Activated naive CD8-positive, alpha-beta T cell treated with anti-CD3 and anti-CD28 coated beads for 36 hours (primary cell): ENCODE measurements around the gene CDK5RAP1. TPM values are rescaled to one million over a fixed set of nuclear protein-coding genes. Genes with fewer than 3 reads are reported as not detected.
A peak's percentile ranks its signal among the peaks of the same experiment; 100 is the strongest.
"Not testable (repeated sequence)": the region's sequence is repeated elsewhere in the genome, so short reads cannot be mapped to it uniquely, and the experiment has no call there.

Experiments used
- DNase-seq: peaks from one replicate; pipeline ENCODE4 v3.0.0; 2021
- H3K27ac Mint-ChIP-seq: one replicate; pipeline ENCODE4 v1.8.0; 2022; ENCODE audit warnings: mild to moderate bottlenecking, moderate library complexity, mixed read lengths
- H3K27me3 Mint-ChIP-seq: one replicate; pipeline ENCODE4 v1.8.0; 2022; ENCODE audit warnings: mild to moderate bottlenecking, mixed read lengths
- H3K36me3 Mint-ChIP-seq: one replicate; pipeline ENCODE4 v1.8.0; 2021; ENCODE audit warnings: mild to moderate bottlenecking, mixed read lengths
- H3K4me1 Mint-ChIP-seq: one replicate; pipeline ENCODE4 v1.8.0; 2021; ENCODE audit warnings: mixed read lengths
- H3K4me3 Mint-ChIP-seq: one replicate; pipeline ENCODE4 v1.8.0; 2022; ENCODE audit warnings: mild to moderate bottlenecking, moderate library complexity, mixed read lengths
- H3K9me3 Mint-ChIP-seq: one replicate; pipeline ENCODE4 v1.8.0; 2022; ENCODE audit warnings: mixed read lengths
- total RNA-seq, 2 experiments: library from RNA; stranded (reverse); gene quantifications; one replicate each; pipeline ENCODE4 v1.2.3, GENCODE V29; 2021

The CDK5RAP1 gene, protein sequence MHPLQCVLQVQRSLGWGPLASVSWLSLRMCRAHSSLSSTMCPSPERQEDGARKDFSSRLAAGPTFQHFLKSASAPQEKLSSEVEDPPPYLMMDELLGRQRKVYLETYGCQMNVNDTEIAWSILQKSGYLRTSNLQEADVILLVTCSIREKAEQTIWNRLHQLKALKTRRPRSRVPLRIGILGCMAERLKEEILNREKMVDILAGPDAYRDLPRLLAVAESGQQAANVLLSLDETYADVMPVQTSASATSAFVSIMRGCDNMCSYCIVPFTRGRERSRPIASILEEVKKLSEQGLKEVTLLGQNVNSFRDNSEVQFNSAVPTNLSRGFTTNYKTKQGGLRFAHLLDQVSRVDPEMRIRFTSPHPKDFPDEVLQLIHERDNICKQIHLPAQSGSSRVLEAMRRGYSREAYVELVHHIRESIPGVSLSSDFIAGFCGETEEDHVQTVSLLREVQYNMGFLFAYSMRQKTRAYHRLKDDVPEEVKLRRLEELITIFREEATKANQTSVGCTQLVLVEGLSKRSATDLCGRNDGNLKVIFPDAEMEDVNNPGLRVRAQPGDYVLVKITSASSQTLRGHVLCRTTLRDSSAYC
- total RNA-seq, result 10 to 100 TPM; 41.0 to 42.3 TPM

DNA sequence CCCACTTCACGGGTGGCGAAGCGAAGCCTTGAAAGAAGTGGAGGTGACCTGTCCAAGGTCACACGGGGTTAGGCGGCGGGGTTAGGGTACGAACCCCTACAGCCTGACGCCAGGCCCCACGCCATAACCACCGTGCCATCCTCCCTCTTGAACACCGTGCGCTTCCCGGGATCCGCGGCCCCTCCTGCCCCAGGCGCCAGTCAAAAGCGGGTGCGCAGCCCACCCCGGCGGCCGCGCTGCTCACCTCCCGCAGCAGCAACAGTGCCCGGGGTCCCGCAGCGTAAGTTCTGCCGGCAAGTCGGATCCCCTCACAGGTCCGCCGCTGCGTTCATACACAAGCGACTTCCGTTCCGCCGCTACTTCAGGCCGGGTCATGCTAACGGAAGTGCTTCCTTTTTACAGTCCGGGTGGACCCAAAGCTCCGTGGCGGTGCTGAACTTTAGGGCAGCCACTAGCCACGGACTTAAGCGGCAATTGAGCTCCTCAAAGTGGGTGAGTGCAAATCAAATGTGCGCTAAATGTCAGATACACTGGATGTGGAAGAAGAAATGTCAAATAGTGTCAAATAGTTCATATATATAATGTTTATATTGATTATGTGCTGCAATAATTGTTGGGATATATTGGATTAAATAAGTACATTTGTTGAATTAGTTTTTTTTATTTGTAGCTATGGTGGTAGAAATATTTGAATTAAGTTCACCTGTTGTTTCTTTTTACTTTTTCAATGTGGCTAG is at the start of gene CDK5RAP1:
TSS of gene CDK5RAP1 (minus strand) at position 336 of the 737 bp plus-strand sequence. CDS start 4,455 bp downstream, outside the sequence.
- Mint-ChIP-seq H3K36me3 (peaks cover 2% of the 10 kb centered on the region), H3K27ac (peak within 1 kb of the TSS; percentile 89), H3K4me3 (peak within 1 kb of the TSS; percentile 95), H3K4me1 (peaks cover 45% of the 10 kb centered on the region), H3K27me3 (no peaks in the 10 kb centered on the region), H3K9me3 (no peaks in the 10 kb centered on the region)
- peak; percentile 84 for DNase-seq

DNA sequence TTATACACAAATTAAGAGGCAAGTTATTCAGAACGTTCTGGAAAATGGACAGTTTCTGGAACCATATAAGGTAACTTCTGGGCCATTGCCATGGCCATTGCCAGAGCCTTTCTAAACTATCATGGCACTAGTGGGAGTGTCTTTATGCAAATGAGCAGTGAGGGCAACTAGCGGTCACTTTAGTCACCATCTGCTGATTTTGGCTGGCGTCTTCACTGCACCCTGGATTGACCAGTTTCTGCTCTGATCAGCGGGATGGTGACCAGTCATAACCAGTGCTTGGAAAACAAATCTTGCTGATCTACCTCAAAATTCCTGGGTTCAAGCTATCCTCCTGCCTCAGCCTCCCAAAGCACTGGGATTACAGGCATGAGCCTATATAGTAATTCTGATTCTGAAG is 49.5 kb upstream of the CDK5RAP1 start:
- Mint-ChIP-seq H3K4me3 (no peak overlapping the region), H3K9me3 (peaks cover 2% of the 10 kb centered on the region), H3K36me3 (no peaks in the 10 kb centered on the region), H3K4me1 (peaks cover 2% of the 10 kb centered on the region), H3K27me3 (no peaks in the 10 kb centered on the region), H3K27ac (no peak overlapping the region)
- no peak for DNase-seq

- H3K27me3 Mint-ChIP-seq, result no peaks in the 10 kb centered on the region
- DNase-seq, result no peak
Measured at GRCh38 chr20:33445881-33446625, 44.7 kb upstream of the CDK5RAP1 start.

GRCh38 chr20:33444797-33445560 is 43.7 kb upstream of the CDK5RAP1 start:
- peak; percentile 40 for DNase-seq
- Mint-ChIP-seq H3K27me3 (no peaks in the 10 kb centered on the region), H3K36me3 (no peaks in the 10 kb centered on the region), H3K27ac (peak overlapping the region; percentile 83), H3K9me3 (peaks cover 2% of the 10 kb centered on the region), H3K4me3 (peak overlapping the region; percentile 85), H3K4me1 (peaks cover 22% of the 10 kb centered on the region)

More at GRCh38 chr20:33445881-33446625, 44.7 kb upstream of the CDK5RAP1 start:
- Mint-ChIP-seq H3K36me3 (no peaks in the 10 kb centered on the region), H3K4me3 (no peak overlapping the region), H3K27ac (no peak overlapping the region), H3K9me3 (peaks cover 2% of the 10 kb centered on the region), H3K4me1 (peaks cover 22% of the 10 kb centered on the region)

DNA sequence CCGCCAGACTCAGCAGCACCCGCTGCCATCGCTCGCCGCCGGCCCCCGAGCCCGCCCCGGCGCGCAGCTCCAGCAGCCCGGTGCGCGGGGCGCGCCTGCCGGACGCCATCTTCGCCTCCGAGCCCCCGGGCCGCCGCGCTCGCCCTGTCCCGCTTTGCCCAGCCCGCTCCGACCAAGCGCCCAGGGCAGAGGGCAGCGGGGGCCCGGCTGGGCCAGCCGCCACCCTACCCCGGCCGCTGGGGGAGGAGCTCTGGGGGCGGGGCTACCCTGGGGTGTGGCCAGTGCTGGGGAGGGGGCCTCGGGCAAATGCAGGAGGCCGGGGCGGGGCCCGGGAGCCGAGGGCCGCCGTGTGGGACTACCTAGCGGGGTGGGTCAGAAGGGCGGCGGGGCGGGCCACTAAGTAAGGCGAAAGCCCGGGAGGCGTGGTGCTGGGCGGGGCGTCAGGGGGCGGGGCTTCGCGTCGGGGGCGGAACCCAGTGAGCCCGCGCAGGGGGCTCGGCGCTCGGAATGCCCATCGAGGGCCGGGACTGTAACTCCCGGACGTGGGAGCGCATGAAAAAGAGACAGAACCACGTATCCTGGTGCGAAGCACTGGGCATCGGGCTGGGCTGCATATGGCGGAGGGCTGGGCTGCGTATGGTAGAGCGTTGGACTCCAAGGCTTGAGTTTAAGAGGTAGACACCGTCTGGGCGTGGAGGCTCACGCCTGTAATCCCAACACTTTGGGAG is 42.4 kb upstream of the CDK5RAP1 start, which contains the start of gene SNTA1:
TSS of gene SNTA1 (minus strand) at position 252 of the 728 bp plus-strand sequence. CDS start at position 109, 143 bp downstream.
- DNase-seq, result peak; percentile 87
- Mint-ChIP-seq H3K36me3 (no peaks in the 10 kb centered on the region), H3K4me3 (peak within 1 kb of the TSS; percentile 85), H3K4me1 (peaks cover 22% of the 10 kb centered on the region), H3K9me3 (peaks cover 2% of the 10 kb centered on the region), H3K27me3 (no peaks in the 10 kb centered on the region), H3K27ac (peak within 1 kb of the TSS; percentile 83)

- no peaks in the 10 kb centered on the region for H3K27me3 Mint-ChIP-seq
- H3K4me3 Mint-ChIP-seq, result peak overlapping the region; percentile 77
Measured at GRCh38 chr20:33443006-33443511, 41.7 kb upstream of the CDK5RAP1 start.

GRCh38 chr20:33442136-33443005 is 41.1 kb upstream of the CDK5RAP1 start:
- Mint-ChIP-seq H3K9me3 (no peaks in the 10 kb centered on the region), H3K4me1 (peaks cover 22% of the 10 kb centered on the region), H3K36me3 (no peaks in the 10 kb centered on the region), H3K27me3 (no peaks in the 10 kb centered on the region), H3K27ac (no peak overlapping the region), H3K4me3 (peak overlapping the region; percentile 77)
- DNase-seq, result no peak

More at GRCh38 chr20:33443006-33443511, 41.7 kb upstream of the CDK5RAP1 start:
- Mint-ChIP-seq H3K27ac (no peak overlapping the region), H3K4me1 (peaks cover 22% of the 10 kb centered on the region), H3K36me3 (no peaks in the 10 kb centered on the region), H3K9me3 (no peaks in the 10 kb centered on the region)
- peak; percentile 52 for DNase-seq

DNA sequence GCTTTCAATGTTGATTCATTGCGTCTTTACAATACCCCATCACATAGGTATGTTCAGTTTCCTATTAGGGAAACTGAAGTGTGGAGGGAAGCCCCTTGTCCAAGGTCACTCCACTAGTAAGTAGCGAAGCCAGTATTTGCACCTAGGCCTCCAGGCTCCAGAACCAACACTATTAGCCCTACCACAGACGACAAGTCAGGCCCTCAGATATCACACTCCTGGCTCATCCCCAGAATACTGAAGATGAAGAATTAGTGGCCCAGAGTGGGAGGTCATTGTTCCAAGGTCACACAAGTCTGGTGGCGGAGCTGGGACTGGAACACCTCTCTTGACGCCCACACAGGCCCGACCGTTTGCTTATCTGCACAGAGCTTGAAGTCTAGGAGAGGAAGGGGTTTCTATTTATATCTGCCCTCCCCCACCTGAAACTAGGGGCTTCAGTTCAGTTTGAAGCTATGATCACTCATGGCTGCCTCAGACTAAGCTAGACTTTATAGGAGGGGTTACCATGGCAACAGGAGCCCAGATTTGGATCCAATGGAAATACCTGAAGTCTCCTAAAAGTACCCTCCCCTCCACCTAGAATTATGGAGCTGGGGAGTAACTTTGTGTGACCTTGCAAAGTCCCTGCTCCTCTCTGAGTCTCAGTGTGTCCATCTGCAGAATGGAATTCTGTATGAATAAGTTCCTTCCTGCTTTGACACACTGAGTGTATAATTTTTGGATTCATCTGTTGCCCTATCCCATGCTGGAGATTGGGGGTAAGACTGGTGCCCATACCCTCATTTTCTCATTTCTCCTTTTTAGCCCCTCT is 40.0 kb upstream of the CDK5RAP1 start:
- Mint-ChIP-seq H3K9me3 (no peaks in the 10 kb centered on the region), H3K4me3 (no peak overlapping the region), H3K27me3 (no peaks in the 10 kb centered on the region), H3K27ac (no peak overlapping the region), H3K36me3 (no peaks in the 10 kb centered on the region), H3K4me1 (peaks cover 21% of the 10 kb centered on the region)
- DNase-seq, result no peak

- H3K9me3 Mint-ChIP-seq, H3K27ac Mint-ChIP-seq, H3K27me3 Mint-ChIP-seq, H3K4me3 Mint-ChIP-seq, H3K36me3 Mint-ChIP-seq, DNase-seq: not testable (repeated sequence)
- peaks cover 19% of the 10 kb centered on the region for H3K4me1 Mint-ChIP-seq
Measured at GRCh38 chr20:33440562-33440961, 39.2 kb upstream of the CDK5RAP1 start.

- Mint-ChIP-seq H3K9me3 (no peaks in the 10 kb centered on the region), H3K36me3 (peaks cover 2% of the 10 kb centered on the region), H3K27ac (no peak overlapping the region), H3K4me3 (no peak overlapping the region), H3K4me1 (peaks cover 7% of the 10 kb centered on the region), H3K27me3 (no peaks in the 10 kb centered on the region)
- no peak for DNase-seq
Measured at GRCh38 chr20:33438481-33438880, 37.2 kb upstream of the CDK5RAP1 start.

DNA sequence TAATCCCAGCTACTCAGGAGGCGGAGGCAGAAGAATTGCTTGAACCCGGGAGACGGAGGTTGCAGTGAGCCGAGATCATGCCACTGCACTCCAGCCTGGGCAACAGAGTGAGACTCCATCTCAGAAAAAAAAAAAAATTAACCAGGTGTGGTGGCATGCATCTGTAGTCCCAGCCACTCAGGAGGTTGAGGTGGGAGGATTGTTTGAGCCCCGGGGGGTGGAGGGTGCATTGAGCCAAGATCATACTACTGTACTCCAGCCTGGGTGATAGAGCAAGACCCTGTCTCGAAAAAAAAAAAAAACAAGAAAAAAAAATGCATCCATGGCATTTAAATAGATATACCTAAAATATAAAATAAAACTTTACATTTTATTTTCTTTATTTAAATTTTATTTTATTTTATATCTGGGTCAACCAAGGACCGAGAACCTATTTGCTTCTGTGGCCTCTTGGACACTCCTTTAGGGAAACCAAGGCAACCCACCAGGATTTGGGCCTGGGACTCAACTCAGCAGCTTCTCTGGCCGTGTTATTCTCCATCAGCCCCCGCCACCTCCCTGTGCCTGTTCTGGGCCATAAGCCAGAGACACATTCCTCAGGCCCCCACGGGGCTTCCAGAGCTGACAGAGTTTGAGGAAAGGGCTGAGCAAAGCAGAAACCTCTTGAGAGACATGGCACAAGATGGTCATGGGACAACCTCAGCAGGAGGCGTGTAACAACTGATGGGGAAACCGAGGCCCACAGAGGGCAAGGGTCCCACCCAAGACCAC is 36.0 kb upstream of the CDK5RAP1 start:
- Mint-ChIP-seq H3K27ac (no peak overlapping the region), H3K36me3 (peaks cover 2% of the 10 kb centered on the region), H3K4me3 (no peak overlapping the region), H3K27me3 (no peaks in the 10 kb centered on the region), H3K4me1 (peaks cover under 1% of the 10 kb centered on the region), H3K9me3 (no peaks in the 10 kb centered on the region)
- no peak for DNase-seq
